ENCODE results near the gene P2RX3.
A peak's percentile ranks its signal among the peaks of the same experiment; 100 is the strongest.

P2RX3 gene

GRCh38 chr11:57363131-57364080 is 25.3 kb downstream of the P2RX3 start:
- no peaks in the 10 kb centered on the region for H3K9me3 Mint-ChIP-seq
- H3K27me3 Mint-ChIP-seq, result peaks cover 21% of the 10 kb centered on the region
- no peak for DNase-seq
- no peak for ATAC-seq
- H3K4me1 Mint-ChIP-seq, result no peaks in the 10 kb centered on the region
- no peak overlapping the region for H3K4me3 Mint-ChIP-seq
- no peak overlapping the region for H3K27ac Mint-ChIP-seq

GRCh38 chr11:57364851-57365660 is 26.9 kb downstream of the P2RX3 start:
- H3K4me1 Mint-ChIP-seq, result no peaks in the 10 kb centered on the region
- no peak overlapping the region for H3K27ac Mint-ChIP-seq
- no peak for DNase-seq
- ATAC-seq, result no peak
- H3K9me3 Mint-ChIP-seq, result no peaks in the 10 kb centered on the region
- H3K27me3 Mint-ChIP-seq, result peaks cover 24% of the 10 kb centered on the region
- no peak overlapping the region for H3K4me3 Mint-ChIP-seq

- Mint-ChIP-seq H3K9me3 (no peaks in the 10 kb centered on the region), H3K27ac (peak overlapping the region in 1 of 2 donors; percentile 61), H3K4me3 (no peak overlapping the region), H3K27me3 (peaks cover 16% of the 10 kb centered on the region), H3K4me1 (no peaks in the 10 kb centered on the region)
- ATAC-seq (no peak), DNase-seq (no peak)
Measured at GRCh38 chr11:57368106-57368844, 30.1 kb downstream of the P2RX3 start.

GRCh38 chr11:57368845-57369232 is 30.7 kb downstream of the P2RX3 start:
- H3K4me1 Mint-ChIP-seq, result no peaks in the 10 kb centered on the region
- H3K27me3 Mint-ChIP-seq, result peaks cover 13% of the 10 kb centered on the region
- H3K4me3 Mint-ChIP-seq, result no peak overlapping the region
- no peaks in the 10 kb centered on the region for H3K9me3 Mint-ChIP-seq
- H3K27ac Mint-ChIP-seq, result no peak overlapping the region
- ATAC-seq, result no peak
- no peak for DNase-seq

GRCh38 chr11:57370251-57370650 is 32.1 kb downstream of the P2RX3 start:
- Mint-ChIP-seq H3K4me1 (no peaks in the 10 kb centered on the region), H3K9me3 (no peaks in the 10 kb centered on the region), H3K4me3 (no peak overlapping the region), H3K27ac (no peak overlapping the region), H3K27me3 (peaks cover 7% of the 10 kb centered on the region)
- no peak for DNase-seq
- ATAC-seq, result no peak

GRCh38 chr11:57370941-57371340 is 32.8 kb downstream of the P2RX3 start:
- no peak overlapping the region for H3K27ac Mint-ChIP-seq
- no peak overlapping the region for H3K4me3 Mint-ChIP-seq
- H3K27me3 Mint-ChIP-seq, result peaks cover 7% of the 10 kb centered on the region
- no peaks in the 10 kb centered on the region for H3K9me3 Mint-ChIP-seq
- no peaks in the 10 kb centered on the region for H3K4me1 Mint-ChIP-seq
- DNase-seq, result no peak
- no peak for ATAC-seq

GRCh38 chr11:57373146-57373545 is 35.0 kb downstream of the P2RX3 start:
- peaks cover 16% of the 10 kb centered on the region for H3K27me3 Mint-ChIP-seq

GRCh38 chr11:57374966-57375365 is 36.8 kb downstream of the P2RX3 start:
- Mint-ChIP-seq H3K9me3 (no peaks in the 10 kb centered on the region), H3K4me1 (no peaks in the 10 kb centered on the region), H3K27ac (no peak overlapping the region), H3K4me3 (no peak overlapping the region), H3K27me3 (peaks cover 18% of the 10 kb centered on the region)
- DNase-seq, result no peak
- no peak for ATAC-seq

More at GRCh38 chr11:57373146-57373545, 35.0 kb downstream of the P2RX3 start:
- Mint-ChIP-seq H3K4me1 (no peaks in the 10 kb centered on the region), H3K27ac (no peak overlapping the region), H3K4me3 (no peak overlapping the region), H3K9me3 (no peaks in the 10 kb centered on the region)
- DNase-seq (no peak), ATAC-seq (no peak)

GRCh38 chr11:57375490-57375889 is 37.3 kb downstream of the P2RX3 start:
- Mint-ChIP-seq H3K9me3 (no peaks in the 10 kb centered on the region), H3K4me1 (no peaks in the 10 kb centered on the region), H3K27ac (no peak overlapping the region), H3K27me3 (peaks cover 23% of the 10 kb centered on the region), H3K4me3 (no peak overlapping the region)
- DNase-seq (no peak), ATAC-seq (no peak)

- ATAC-seq, result peak; percentile 67
- H3K4me1 Mint-ChIP-seq, result no peaks in the 10 kb centered on the region
Measured at GRCh38 chr11:57376095-57377090, 38.2 kb downstream of the P2RX3 start.

GRCh38 chr11:57377107-57377506 is 39.0 kb downstream of the P2RX3 start:
- H3K27ac Mint-ChIP-seq, result no peak overlapping the region
- ATAC-seq (no peak), DNase-seq (no peak)
- peaks cover 33% of the 10 kb centered on the region for H3K27me3 Mint-ChIP-seq
- H3K9me3 Mint-ChIP-seq, result no peaks in the 10 kb centered on the region
- H3K4me1 Mint-ChIP-seq, result no peaks in the 10 kb centered on the region
- H3K4me3 Mint-ChIP-seq, result no peak overlapping the region

More at GRCh38 chr11:57376095-57377090, 38.2 kb downstream of the P2RX3 start:
- Mint-ChIP-seq H3K27ac (no peak overlapping the region), H3K4me3 (no peak overlapping the region), H3K27me3 (peaks cover 28% of the 10 kb centered on the region), H3K9me3 (no peaks in the 10 kb centered on the region)
- no peak for DNase-seq

GRCh38 chr11:57378186-57378585 is 40.0 kb downstream of the P2RX3 start:
- DNase-seq, result no peak
- no peak for ATAC-seq
- H3K4me3 Mint-ChIP-seq, result no peak overlapping the region
- H3K27ac Mint-ChIP-seq, result no peak overlapping the region
- no peaks in the 10 kb centered on the region for H3K4me1 Mint-ChIP-seq
- no peaks in the 10 kb centered on the region for H3K9me3 Mint-ChIP-seq
- H3K27me3 Mint-ChIP-seq, result peaks cover 39% of the 10 kb centered on the region

GRCh38 chr11:57379732-57380131 is 41.6 kb downstream of the P2RX3 start:
- H3K9me3 Mint-ChIP-seq, result no peaks in the 10 kb centered on the region
- no peak overlapping the region for H3K4me3 Mint-ChIP-seq
- H3K27ac Mint-ChIP-seq, result no peak overlapping the region
- no peaks in the 10 kb centered on the region for H3K4me1 Mint-ChIP-seq
- no peak for ATAC-seq
- peaks cover 39% of the 10 kb centered on the region for H3K27me3 Mint-ChIP-seq
- DNase-seq, result no peak

- Mint-ChIP-seq H3K27me3 (peaks cover 39% of the 10 kb centered on the region), H3K4me1 (no peaks in the 10 kb centered on the region), H3K9me3 (no peaks in the 10 kb centered on the region), H3K27ac (no peak within 1 kb of the TSS), H3K4me3 (no peak within 1 kb of the TSS)
- DNase-seq (no peak), ATAC-seq (no peak)
Measured at GRCh38 chr11:57380975-57381374, 42.8 kb downstream of the P2RX3 start, which contains the start of gene PRG3. PRG3 (minus strand) TSS chr11:57381150; CDS start chr11:57380708, 442 bp downstream.

Data from stimulated activated naive CD8-positive, alpha-beta T cell treated with anti-CD3 and anti-CD28 coated beads, Interleukin-15, amount 100 ng/mL, for 72 hours (primary cell).